ENCODE measurements around the gene LARGE1. TPM values are rescaled to one million over a fixed set of nuclear protein-coding genes. Genes with fewer than 3 reads are reported as not detected.

LARGE1 gene
- total and polyA plus RNA-seq, 5 donors: 23.8 to 100.0 (median 73.1) TPM

DNA sequence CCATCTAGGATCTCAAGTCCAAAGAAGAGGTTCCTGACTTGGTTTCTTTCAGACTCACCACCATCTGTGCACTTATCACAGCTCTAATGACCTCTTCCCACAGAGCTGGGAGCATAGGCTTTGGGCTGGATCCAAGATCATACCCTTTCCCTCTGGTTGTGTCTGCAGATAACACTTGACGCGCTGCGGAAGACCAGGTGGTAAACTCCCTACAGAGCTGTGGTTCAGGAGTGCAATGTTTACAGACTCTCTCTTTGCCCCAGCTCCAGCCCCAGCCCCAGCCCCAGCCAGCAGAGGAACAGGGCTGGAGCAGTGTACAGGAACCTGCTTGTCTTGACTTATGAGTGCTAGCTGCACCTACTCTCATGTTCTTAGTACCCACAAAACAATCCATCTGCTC, 587.7 kb downstream of the LARGE1 start:
- H3K4me1 ChIP-seq (ENCODE audit: control insufficient read depth, insufficient read depth, low read length): peaks cover 3% of the 10 kb centered on the region
- peak in 1 of 2 donors; percentile 11 for ATAC-seq

DNA sequence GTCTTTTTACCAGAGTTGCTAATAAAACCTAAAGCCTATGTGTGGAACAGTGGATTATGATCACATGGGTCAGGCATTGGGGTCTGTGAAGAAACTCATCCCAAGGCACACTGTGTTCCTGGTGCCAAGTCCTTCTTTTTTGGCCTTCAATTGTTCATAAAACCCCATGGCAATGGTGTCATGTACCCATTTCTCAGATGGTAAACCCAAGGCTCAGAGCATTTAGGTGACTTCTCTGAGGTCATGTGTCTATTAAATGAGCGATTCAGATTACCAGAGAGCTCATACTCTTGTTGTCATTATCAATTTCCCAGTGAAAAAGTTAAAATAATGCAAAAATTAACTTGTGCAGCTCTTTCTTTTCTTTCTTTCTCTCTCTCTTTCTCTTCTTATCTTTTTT, 589.3 kb downstream of the LARGE1 start:
- ATAC-seq: no peak
- no peaks in the 10 kb centered on the region for H3K27me3 ChIP-seq (ENCODE audit: control insufficient read depth, insufficient read depth)
- H3K4me3 ChIP-seq (ENCODE audit: low read length): no peak overlapping the region
- peaks cover 3% of the 10 kb centered on the region for H3K4me1 ChIP-seq (ENCODE audit: control insufficient read depth, insufficient read depth, low read length)
- no peaks in the 10 kb centered on the region for H3K9me3 ChIP-seq (ENCODE audit: control insufficient read depth, low read length)
- intact Hi-C loops (cut with DNase I): no loop called here
- WGBS: 97% methylated on average over 1 of the region's 1 CpG
- no peak overlapping the region for H3K27ac ChIP-seq (ENCODE audit: low read length)
- DNase-seq: no peak

More for the DNA sequence above, 587.7 kb downstream of the LARGE1 start:
- H3K4me3 ChIP-seq (ENCODE audit: low read length): no peak overlapping the region
- DNase-seq: no peak
- 81% methylated on average over 3 of the region's 3 CpGs for WGBS
- H3K27ac ChIP-seq (ENCODE audit: low read length): no peak overlapping the region
- H3K9me3 ChIP-seq (ENCODE audit: control insufficient read depth, low read length): no peaks in the 10 kb centered on the region
- no peaks in the 10 kb centered on the region for H3K27me3 ChIP-seq (ENCODE audit: control insufficient read depth, insufficient read depth)
- intact Hi-C loops (cut with DNase I): no loop called here

DNA sequence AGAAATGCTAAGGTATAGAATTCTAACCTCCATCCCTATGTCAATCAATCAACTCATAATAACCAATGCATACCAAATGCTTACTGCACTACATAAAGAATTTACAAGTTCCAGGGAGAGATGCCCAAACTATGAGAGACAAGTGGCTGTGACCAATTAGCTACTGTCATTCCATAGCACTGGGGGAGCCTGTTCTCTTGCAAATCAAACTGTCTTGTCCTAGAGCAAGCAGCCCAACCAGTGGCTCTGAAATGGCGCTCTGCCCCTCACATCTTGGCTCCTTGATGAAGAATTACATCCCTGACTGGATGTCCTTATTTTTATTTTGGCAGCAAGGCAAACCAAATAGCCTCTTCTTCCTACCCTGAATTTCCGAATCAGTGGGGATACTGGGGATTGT, 589.7 kb downstream of the LARGE1 start:
- no peaks in the 10 kb centered on the region for H3K9me3 ChIP-seq (ENCODE audit: control insufficient read depth, low read length)
- DNase-seq: no peak
- 97% methylated on average over 2 of the region's 2 CpGs for WGBS
- intact Hi-C loops (cut with DNase I): no loop called here
- no peaks in the 10 kb centered on the region for H3K27me3 ChIP-seq (ENCODE audit: control insufficient read depth, insufficient read depth)
- no peak overlapping the region for H3K27ac ChIP-seq (ENCODE audit: low read length)
- H3K4me3 ChIP-seq (ENCODE audit: low read length): no peak overlapping the region
- peaks cover 3% of the 10 kb centered on the region for H3K4me1 ChIP-seq (ENCODE audit: control insufficient read depth, insufficient read depth, low read length)
- no peak for ATAC-seq

DNA sequence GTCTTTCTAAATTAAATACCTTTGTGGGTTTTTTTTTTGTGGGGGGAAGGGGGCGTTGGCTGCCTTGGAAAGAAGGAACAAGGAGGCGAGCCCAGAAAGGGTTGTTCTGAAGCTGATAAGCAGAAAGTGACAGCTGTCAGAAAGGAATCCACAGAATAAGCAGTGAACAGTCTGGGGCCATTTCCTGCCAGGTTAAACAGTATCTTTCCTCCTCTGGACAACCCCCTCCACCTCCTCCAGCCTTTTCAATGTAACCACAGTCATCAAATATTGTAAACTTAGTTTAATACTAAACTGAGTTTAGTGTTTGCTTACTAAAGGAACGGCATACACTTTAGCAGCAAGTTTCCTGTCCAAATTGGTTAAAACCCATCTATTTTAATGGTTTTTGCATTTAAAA, 590.9 kb downstream of the LARGE1 start:
- no peak overlapping the region for H3K4me3 ChIP-seq (ENCODE audit: low read length)
- intact Hi-C loops (cut with DNase I): no loop called here
- 71% methylated on average over 3 of the region's 3 CpGs for WGBS
- no peak for ATAC-seq
- H3K4me1 ChIP-seq (ENCODE audit: control insufficient read depth, insufficient read depth, low read length): peaks cover 3% of the 10 kb centered on the region
- no peaks in the 10 kb centered on the region for H3K9me3 ChIP-seq (ENCODE audit: control insufficient read depth, low read length)
- H3K27ac ChIP-seq (ENCODE audit: low read length): no peak overlapping the region
- H3K27me3 ChIP-seq (ENCODE audit: control insufficient read depth, insufficient read depth): no peaks in the 10 kb centered on the region
- DNase-seq: no peak

DNA sequence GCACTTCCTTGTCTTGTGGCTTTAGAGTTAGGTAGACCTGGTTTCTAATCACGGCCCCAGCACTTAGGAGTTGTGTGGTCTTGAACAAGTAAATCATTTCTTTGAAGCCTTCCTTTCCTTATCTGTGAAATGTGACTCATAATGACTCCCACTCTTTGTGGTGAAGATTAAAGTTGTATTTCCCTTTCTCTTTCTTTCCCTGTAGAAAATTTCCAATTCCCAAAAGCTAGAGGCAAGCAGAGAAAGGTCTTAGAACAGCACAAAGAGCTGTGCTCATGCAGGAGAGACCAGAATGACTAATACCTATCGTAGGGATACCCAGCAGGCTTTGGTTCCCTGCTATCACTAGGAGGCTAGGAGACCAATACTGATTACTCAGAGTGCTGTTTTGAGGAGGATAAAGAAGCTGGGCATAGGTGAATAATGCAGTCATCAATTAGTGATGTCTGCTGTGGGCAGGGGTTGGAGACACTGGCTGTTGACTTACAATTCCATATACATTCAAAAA, 591.4 kb downstream of the LARGE1 start:
- Histone ChIP-seq H3K27me3 (ENCODE audit: control insufficient read depth, insufficient read depth) (no peaks in the 10 kb centered on the region), H3K4me3 (ENCODE audit: low read length) (no peak overlapping the region), H3K27ac (ENCODE audit: low read length) (no peak overlapping the region), H3K4me1 (ENCODE audit: control insufficient read depth, insufficient read depth, low read length) (peaks cover 3% of the 10 kb centered on the region), H3K9me3 (ENCODE audit: control insufficient read depth, low read length) (no peaks in the 10 kb centered on the region)
- DNase-seq (no peak), ATAC-seq (no peak)
- intact Hi-C loops (cut with DNase I): no loop called here
- WGBS: 78% methylated on average over 2 of the region's 2 CpGs

DNA sequence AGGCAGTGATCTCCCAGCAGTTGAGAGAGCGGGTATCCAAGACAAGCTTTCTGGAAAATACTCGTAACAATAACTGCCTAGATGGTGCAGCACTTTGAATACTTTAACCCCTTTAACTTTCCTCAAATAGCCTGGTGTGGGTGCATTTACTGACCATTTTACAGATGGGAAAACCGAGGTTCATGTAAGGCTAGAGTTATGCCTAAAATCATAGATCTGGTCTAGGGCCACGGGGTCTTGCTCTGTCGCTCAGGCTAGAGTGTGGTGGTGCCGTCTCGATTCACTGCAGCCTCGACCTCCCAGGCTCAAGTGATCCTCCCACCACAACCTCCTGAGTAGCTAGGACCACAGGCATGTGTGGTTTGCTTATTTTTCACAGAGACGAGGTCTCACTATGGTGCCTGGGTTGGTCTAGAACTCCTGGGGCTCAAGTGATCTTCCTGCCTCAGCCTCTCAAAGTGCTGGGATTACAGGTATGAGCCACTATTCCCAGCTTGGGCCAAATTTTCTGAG, 592.9 kb downstream of the LARGE1 start:
- no peak for ATAC-seq
- no peak overlapping the region for H3K4me3 ChIP-seq (ENCODE audit: low read length)
- H3K27ac ChIP-seq (ENCODE audit: low read length): no peak overlapping the region
- no peaks in the 10 kb centered on the region for H3K9me3 ChIP-seq (ENCODE audit: control insufficient read depth, low read length)
- DNase-seq: no peak
- WGBS: 94% methylated on average over 9 of the region's 9 CpGs
- H3K27me3 ChIP-seq (ENCODE audit: control insufficient read depth, insufficient read depth): no peaks in the 10 kb centered on the region
- intact Hi-C loops (cut with DNase I): no loop called here
- no peaks in the 10 kb centered on the region for H3K4me1 ChIP-seq (ENCODE audit: control insufficient read depth, insufficient read depth, low read length)

DNA sequence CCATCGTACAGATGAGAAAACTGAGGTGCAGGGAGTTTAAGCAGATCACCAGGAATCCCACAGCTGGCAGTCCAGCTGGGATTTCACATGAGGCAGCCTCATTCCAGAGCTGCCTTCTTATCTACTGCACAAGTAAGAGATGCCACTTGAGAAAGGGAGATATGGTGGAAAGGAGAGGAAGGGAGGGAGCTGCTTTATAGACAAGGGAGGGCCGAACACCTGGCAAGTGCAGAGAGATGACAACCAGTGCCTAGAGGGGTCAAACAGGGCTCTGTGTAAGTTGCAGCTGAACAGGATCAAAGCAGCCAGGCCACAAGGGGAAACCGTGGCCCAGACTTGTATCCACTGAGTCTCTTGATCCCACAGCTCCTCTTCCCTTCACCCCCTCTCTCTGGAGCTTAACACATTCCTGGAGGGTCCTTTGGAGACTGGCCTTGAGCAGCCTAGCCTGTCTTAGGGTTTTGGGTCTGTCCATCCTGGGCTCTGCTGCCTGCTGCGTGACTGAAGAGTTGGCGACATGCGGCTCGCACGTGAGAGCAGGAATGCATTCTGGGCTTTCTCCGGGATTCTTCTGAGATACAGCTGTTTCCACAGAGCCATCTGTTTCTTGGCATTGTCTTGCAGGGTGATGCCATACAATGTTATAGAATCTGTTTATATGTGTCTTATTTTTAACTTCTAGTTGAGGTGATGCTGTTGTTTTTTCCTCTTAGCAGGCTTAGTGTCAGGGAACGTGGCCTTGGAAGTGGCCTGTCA, 593.6 kb downstream of the LARGE1 start:
- DNase-seq: no peak
- Histone ChIP-seq H3K9me3 (ENCODE audit: control insufficient read depth, low read length) (no peaks in the 10 kb centered on the region), H3K27me3 (ENCODE audit: control insufficient read depth, insufficient read depth) (no peaks in the 10 kb centered on the region), H3K4me3 (ENCODE audit: low read length) (no peak overlapping the region), H3K4me1 (ENCODE audit: control insufficient read depth, insufficient read depth, low read length) (no peaks in the 10 kb centered on the region), H3K27ac (ENCODE audit: low read length) (no peak overlapping the region)
- intact Hi-C loops (cut with DNase I): no loop called here
- ATAC-seq: peak in 1 of 2 donors; percentile 54
- 68% methylated on average over 10 of the region's 10 CpGs for WGBS

DNA sequence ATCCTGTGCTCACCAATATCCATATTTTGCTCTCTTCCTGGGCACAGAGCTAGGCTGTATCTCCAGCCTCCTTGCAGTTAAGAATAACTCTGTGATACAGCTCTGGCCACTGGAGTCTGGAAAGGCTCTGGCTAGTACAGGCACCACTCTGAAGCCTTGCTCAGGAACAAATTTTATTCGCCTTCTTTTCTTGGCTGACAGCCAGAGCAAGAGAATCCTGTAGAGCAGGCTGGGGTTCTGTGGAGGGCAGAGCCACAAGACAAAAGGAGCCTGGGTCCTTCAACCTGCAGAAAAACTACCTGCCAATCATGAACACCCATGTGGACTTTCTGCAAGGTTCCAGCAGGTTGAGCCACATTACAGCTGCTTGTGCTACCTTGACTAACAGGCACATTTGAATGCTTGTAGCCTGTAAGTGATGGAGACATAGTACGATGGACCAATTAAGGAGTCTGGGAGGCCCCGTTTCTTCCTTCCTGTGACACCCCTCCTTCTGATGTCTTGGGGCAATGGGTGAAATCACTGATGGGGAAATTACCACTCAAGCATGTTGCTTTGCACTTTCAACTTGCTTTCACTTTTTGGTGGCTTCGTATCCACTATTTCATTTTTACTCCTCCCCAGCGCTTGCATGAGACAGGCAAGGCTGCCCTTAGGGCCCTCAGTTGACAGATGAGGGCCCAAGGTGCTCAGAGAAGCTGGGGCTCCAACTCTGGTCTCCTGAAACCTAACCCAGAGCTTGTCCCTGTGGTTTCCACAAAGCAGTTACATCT, 594.9 kb downstream of the LARGE1 start:
- intact Hi-C loops (cut with DNase I): no loop called here
- H3K9me3 ChIP-seq (ENCODE audit: control insufficient read depth, low read length): no peaks in the 10 kb centered on the region
- no peaks in the 10 kb centered on the region for H3K4me1 ChIP-seq (ENCODE audit: control insufficient read depth, insufficient read depth, low read length)
- no peaks in the 10 kb centered on the region for H3K27me3 ChIP-seq (ENCODE audit: control insufficient read depth, insufficient read depth)
- WGBS: 82% methylated on average over 5 of the region's 5 CpGs
- DNase-seq (no peak), ATAC-seq (no peak)
- no peak overlapping the region for H3K4me3 ChIP-seq (ENCODE audit: low read length)
- H3K27ac ChIP-seq (ENCODE audit: low read length): no peak overlapping the region

DNA sequence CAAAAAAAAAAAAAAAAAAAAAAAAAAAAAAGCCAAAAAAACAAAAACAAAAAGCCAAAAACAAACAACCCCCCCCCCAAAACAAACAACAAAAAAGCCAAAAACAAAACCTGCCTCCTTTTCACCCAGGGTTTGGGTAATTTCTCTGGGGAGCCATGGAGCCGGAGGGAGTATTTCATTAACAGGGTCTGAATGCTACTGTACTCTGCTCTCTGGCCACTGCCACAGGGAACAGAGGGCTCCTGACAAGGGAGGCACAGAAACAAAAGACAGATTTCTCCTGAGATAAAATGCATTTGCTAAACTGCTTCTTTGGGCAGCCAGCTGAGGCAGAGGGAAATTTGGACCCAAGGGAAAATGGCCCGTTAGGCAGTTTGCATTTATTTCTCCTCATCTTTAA, 596.0 kb downstream of the LARGE1 start:
- H3K4me1 ChIP-seq (ENCODE audit: control insufficient read depth, insufficient read depth, low read length): no peaks in the 10 kb centered on the region
- H3K9me3 ChIP-seq (ENCODE audit: control insufficient read depth, low read length): no peaks in the 10 kb centered on the region
- no peak overlapping the region for H3K4me3 ChIP-seq (ENCODE audit: low read length)
- ATAC-seq (no peak), DNase-seq (no peak)
- WGBS: 69% methylated on average over 2 of the region's 2 CpGs
- no peaks in the 10 kb centered on the region for H3K27me3 ChIP-seq (ENCODE audit: control insufficient read depth, insufficient read depth)
- no peak overlapping the region for H3K27ac ChIP-seq (ENCODE audit: low read length)
- intact Hi-C loops (cut with DNase I): no loop called here

DNA sequence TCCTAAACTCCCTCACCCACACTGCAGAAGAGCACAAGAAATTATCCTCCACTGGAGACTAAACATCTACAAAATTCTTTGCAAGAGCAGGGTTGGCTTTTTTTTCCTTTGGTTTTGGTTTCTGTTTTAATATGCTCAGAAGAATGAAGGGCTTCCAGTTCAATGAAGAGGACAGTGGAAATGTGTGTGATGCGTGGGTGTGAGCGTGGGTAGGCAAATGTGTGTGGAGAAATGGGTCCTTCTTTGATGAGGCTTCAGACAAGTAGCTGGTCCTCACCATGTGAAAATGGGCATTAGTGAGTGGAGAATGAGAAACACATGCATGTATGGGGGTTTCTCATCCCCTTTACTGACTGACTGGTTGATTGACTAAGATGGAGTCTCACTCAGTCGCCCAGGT, 598.8 kb downstream of the LARGE1 start:
- Histone ChIP-seq H3K9me3 (ENCODE audit: control insufficient read depth, low read length) (no peaks in the 10 kb centered on the region), H3K27ac (ENCODE audit: low read length) (no peak overlapping the region), H3K4me3 (ENCODE audit: low read length) (no peak overlapping the region), H3K4me1 (ENCODE audit: control insufficient read depth, insufficient read depth, low read length) (no peaks in the 10 kb centered on the region), H3K27me3 (ENCODE audit: control insufficient read depth, insufficient read depth) (no peaks in the 10 kb centered on the region)
- 64% methylated on average over 3 of the region's 3 CpGs for WGBS
- ATAC-seq (no peak), DNase-seq (no peak)
- intact Hi-C loops (cut with DNase I): no loop called here

DNA sequence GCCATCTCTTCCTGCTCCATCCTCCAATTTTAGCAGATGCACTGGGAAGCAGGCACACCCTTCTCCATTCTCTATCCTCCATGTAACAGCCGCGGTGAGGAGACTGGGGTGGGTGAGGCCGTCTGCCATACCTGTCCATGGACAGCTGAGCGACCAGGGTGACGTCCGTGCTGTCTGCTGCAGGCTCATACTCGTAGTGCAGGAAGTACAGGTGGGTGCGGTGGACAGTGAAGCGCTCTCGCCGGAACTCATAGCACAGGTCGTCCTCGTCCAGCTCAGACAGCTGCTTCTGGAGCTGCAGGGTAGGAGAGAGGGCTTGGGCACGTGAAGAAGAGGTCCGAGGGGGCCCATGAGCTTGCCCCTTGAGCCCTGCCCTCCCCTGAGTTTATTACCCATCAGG, 604.3 kb downstream of the LARGE1 start:
- Histone ChIP-seq H3K4me3 (ENCODE audit: low read length) (no peak overlapping the region), H3K9me3 (ENCODE audit: control insufficient read depth, low read length) (no peaks in the 10 kb centered on the region), H3K27ac (ENCODE audit: low read length) (no peak overlapping the region), H3K27me3 (ENCODE audit: control insufficient read depth, insufficient read depth) (no peaks in the 10 kb centered on the region), H3K4me1 (ENCODE audit: control insufficient read depth, insufficient read depth, low read length) (no peaks in the 10 kb centered on the region)
- 97% methylated on average over 15 of the region's 15 CpGs for WGBS
- DNase-seq (no peak), ATAC-seq (no peak)
- intact Hi-C loops (cut with DNase I): no loop called here

Data from right cardiac atrium (tissue), 5 donors.